ENCODE measurements around the gene RCE1.

The RCE1 gene

GRCh38 chr11:66867425-66868040, 24.3 kb downstream of the RCE1 start:
- no peaks in the 10 kb centered on the region for H3K27me3 ChIP-seq (ENCODE audit: insufficient read depth, poor library complexity, severe bottlenecking)
- TF ChIP-seq REST (IDR thresholded peaks at IDR 0.05; ENCODE audit: insufficient replicate concordance, low read depth) (no peak), GABPA (IDR thresholded peaks at IDR 0.05; ENCODE audit: low read depth) (no peak), SPI1 (IDR thresholded peaks at IDR 0.05; ENCODE audit: borderline replicate concordance, low read depth) (no peak), POLR2AphosphoS5 (IDR thresholded peaks at IDR 0.05; ENCODE audit: low read depth) (no peak), CTCF (IDR thresholded peaks at IDR 0.05; ENCODE audit: insufficient read depth, low read length) (no peak)
- no peak overlapping the region for H3K27ac ChIP-seq (replicated peaks)
- H3K4me3 ChIP-seq (replicated peaks; ENCODE audit: insufficient read depth, low read length): no peak overlapping the region
- no peak for DNase-seq (ENCODE audit: low read depth in 1 of 2, low spot score in 1 of 2)

- Histone ChIP-seq H3K27ac (replicated peaks) (no peak overlapping the region), H3K27me3 (ENCODE audit: insufficient read depth, poor library complexity, severe bottlenecking) (no peaks in the 10 kb centered on the region), H3K4me3 (replicated peaks; ENCODE audit: insufficient read depth, low read length) (no peak overlapping the region)
- no peak for DNase-seq (ENCODE audit: low read depth in 1 of 2, low spot score in 1 of 2)
- TF ChIP-seq POLR2AphosphoS5 (IDR thresholded peaks at IDR 0.05; ENCODE audit: low read depth): no peak
- no peak for TF ChIP-seq REST (IDR thresholded peaks at IDR 0.05; ENCODE audit: insufficient replicate concordance, low read depth)
- TF ChIP-seq SPI1 (IDR thresholded peaks at IDR 0.05; ENCODE audit: borderline replicate concordance, low read depth): no peak
- TF ChIP-seq CTCF (IDR thresholded peaks at IDR 0.05; ENCODE audit: insufficient read depth, low read length): no peak
These were observed 25.0 kb downstream of the RCE1 start for GRCh38 chr11:66868082-66868725.

- Histone ChIP-seq H3K27me3 (ENCODE audit: insufficient read depth, poor library complexity, severe bottlenecking) (no peaks in the 10 kb centered on the region), H3K4me3 (replicated peaks; ENCODE audit: insufficient read depth, low read length) (no peak overlapping the region), H3K27ac (replicated peaks) (no peak overlapping the region)
- TF ChIP-seq POLR2AphosphoS5 (IDR thresholded peaks at IDR 0.05; ENCODE audit: low read depth) (no peak), GABPA (IDR thresholded peaks at IDR 0.05; ENCODE audit: low read depth) (no peak), CTCF (IDR thresholded peaks at IDR 0.05; ENCODE audit: insufficient read depth, low read length) (no peak), REST (IDR thresholded peaks at IDR 0.05; ENCODE audit: insufficient replicate concordance, low read depth) (no peak), SPI1 (IDR thresholded peaks at IDR 0.05; ENCODE audit: borderline replicate concordance, low read depth) (no peak)
- peak; percentile 44 to 80 for DNase-seq (ENCODE audit: low read depth in 1 of 2, low spot score in 1 of 2)
These were observed 25.7 kb downstream of the RCE1 start for GRCh38 chr11:66868726-66869566.

Measured in HL-60 (cell line).